IMR-90 (cell line): ENCODE results near the gene SP3. TPM values are rescaled to one million over a fixed set of nuclear protein-coding genes. Genes with fewer than 3 reads are reported as not detected.

ENCODE experiments used
- ATAC-seq: fragments of 200-7000 bp; cut with Tn5 transposase; 2 replicates; pipeline ENCODE4 v1.9.1; 2020; ENCODE audit warnings: low read depth, mild to moderate bottlenecking, moderate library complexity
- BruUV-seq: library from RNA; stranded (reverse); fragments of 400-500 nt; replicated peaks from 2 replicates; lab custom pipeline; 2021; lab: Mats Ljungman, UMichigan
- CTCF ChIA-PET: fragments of 300-600 bp; formaldehyde crosslinking; extraction: SDS; loops from one replicate; lab custom pipeline; 2021; ENCODE audit warnings: antibody characterized with exemption; lab: Yijun Ruan, JAX
- POLR2A ChIA-PET: fragments of 300-600 bp; sonication (Branson Sonifier 250); formaldehyde crosslinking; loops from one replicate; lab custom pipeline; 2022; ENCODE audit warnings: antibody characterized with exemption; ENCODE audit not compliant: unreplicated experiment; lab: Charles Lee
- DNase-seq: peaks from one replicate; pipeline ENCODE4 v3.0.0; 2013
- H2AFZ ChIP-seq: replicated peaks from 2 replicates; pipeline ENCODE3; 2013; ENCODE audit warnings: low read length, mild to moderate bottlenecking; ENCODE audit not compliant: poor library complexity
- H2AK5ac ChIP-seq: 2 replicates; pipeline ENCODE4 v1.6.1; 2013; ENCODE audit warnings: low read depth, low read length, inconsistent platforms
- H2AK9ac ChIP-seq: replicated peaks from 2 replicates; pipeline ENCODE3; 2013; ENCODE audit warnings: mild to moderate bottlenecking, low read depth, low read length, moderate library complexity; ENCODE audit not compliant: poor library complexity
- H2BK120ac ChIP-seq: 2 replicates; pipeline ENCODE4 v1.6.1; 2013; ENCODE audit warnings: low read depth, low read length, inconsistent platforms
- H2BK15ac ChIP-seq: 3 replicates; pipeline ENCODE4 v1.6.1; 2013; ENCODE audit warnings: low read depth, low read length, inconsistent platforms
- H2BK20ac ChIP-seq: 2 replicates; pipeline ENCODE4 v1.6.1; 2013; ENCODE audit warnings: low read depth, mild to moderate bottlenecking, inconsistent platforms, low read length, moderate library complexity
- H2BK5ac ChIP-seq: 2 replicates; pipeline ENCODE4 v1.6.1; 2013; ENCODE audit warnings: mild to moderate bottlenecking, low read depth, low read length, inconsistent platforms; ENCODE audit not compliant: poor library complexity, severe bottlenecking
- H3K14ac ChIP-seq: replicated peaks from 2 replicates; pipeline ENCODE4 v1.6.1; 2013; ENCODE audit warnings: low read depth, low read length, inconsistent platforms
- H3K18ac ChIP-seq: 2 replicates; pipeline ENCODE4 v1.6.1; 2013; ENCODE audit warnings: low read depth, low read length, control low read depth
- H3K23ac ChIP-seq: 2 replicates; pipeline ENCODE4 v1.6.1; 2013; ENCODE audit warnings: low read depth, low read length, inconsistent platforms
- H3K27ac ChIP-seq: 2 replicates; pipeline ENCODE4 v1.5.1; 2013; ENCODE audit warnings: mild to moderate bottlenecking, control low read depth, low read length; ENCODE audit not compliant: insufficient read depth
- H3K27me3 ChIP-seq: 2 replicates; pipeline ENCODE4 v1.6.1; 2013; ENCODE audit warnings: low read length; ENCODE audit not compliant: control insufficient read depth, insufficient read depth
- H3K36me3 ChIP-seq: 2 replicates; pipeline ENCODE4 v1.6.1; 2013; ENCODE audit warnings: low read length, mixed read lengths; ENCODE audit not compliant: control insufficient read depth, insufficient read depth
- H3K4ac ChIP-seq: 2 replicates; pipeline ENCODE4 v1.6.1; 2013; ENCODE audit warnings: low read depth, low read length, inconsistent platforms
- H3K4me1 ChIP-seq: 2 replicates; pipeline ENCODE4 v1.6.1; 2013; ENCODE audit warnings: low read length, mixed read lengths; ENCODE audit not compliant: control insufficient read depth, insufficient read depth
- H3K4me2 ChIP-seq: 2 replicates; pipeline ENCODE4 v1.6.1; 2013; ENCODE audit warnings: low read depth, mild to moderate bottlenecking, control low read depth, low read length, moderate library complexity
- H3K4me3 ChIP-seq: 2 replicates; pipeline ENCODE4 v1.5.1; 2013; ENCODE audit warnings: low read depth, mild to moderate bottlenecking, control low read depth, low read length, moderate library complexity; ENCODE audit not compliant: insufficient read depth
- H3K56ac ChIP-seq: 2 replicates; pipeline ENCODE4 v1.6.1; 2013; ENCODE audit warnings: low read length, inconsistent platforms; ENCODE audit not compliant: insufficient read depth; ENCODE audit errors: extremely low read depth
- H3K79me1 ChIP-seq, 2 experiments: 2 replicates each; pipeline ENCODE4 v1.6.1; 2013; ENCODE audit warnings: low read length in 2 of 2, inconsistent platforms in 1 of 2, low read depth in 1 of 2
- H3K9ac ChIP-seq: 2 replicates; pipeline ENCODE4 v1.6.1; 2013; ENCODE audit warnings: low read depth, low read length, control low read depth
- H3K9me1 ChIP-seq: 2 replicates; pipeline ENCODE4 v1.6.1; 2013; ENCODE audit warnings: low read length, inconsistent platforms; ENCODE audit not compliant: insufficient read depth
- H3K9me3 ChIP-seq: 2 replicates; pipeline ENCODE4 v1.6.1; 2013; ENCODE audit warnings: low read length; ENCODE audit not compliant: control insufficient read depth, insufficient read depth
- H4K20me1 ChIP-seq: 2 replicates; pipeline ENCODE4 v1.6.1; 2013; ENCODE audit warnings: low read length, inconsistent platforms; ENCODE audit not compliant: insufficient read depth
- H4K5ac ChIP-seq: 2 replicates; pipeline ENCODE4 v1.6.1; 2013; ENCODE audit warnings: mild to moderate bottlenecking, low read depth, low read length, control low read depth
- H4K8ac ChIP-seq, 2 experiments: 2 replicates each; pipeline ENCODE4 v1.6.1; 2013; ENCODE audit warnings: low read depth in 2 of 2, low read length in 2 of 2, control low read depth in 1 of 2, inconsistent platforms in 1 of 2
- H4K91ac ChIP-seq: 2 replicates; pipeline ENCODE4 v1.6.1; 2013; ENCODE audit warnings: low read depth, low read length, inconsistent platforms; ENCODE audit not compliant: insufficient read depth
- CTCF ChIP-seq: conservative IDR thresholded peaks from 2 replicates; pipeline ENCODE4 v1.5.1; 2012; ENCODE audit warnings: mild to moderate bottlenecking, low read depth, low read length, improper control_type of control experiment
- FOS ChIP-seq: fragments of 150-350 bp; IDR thresholded peaks from 2 replicates; pipeline ENCODE4 v1.6.1; 2016; ENCODE audit warnings: low read depth, low read length
- MAFK ChIP-seq: IDR thresholded peaks from 2 replicates; pipeline ENCODE4 v1.6.1; 2012; ENCODE audit warnings: low read depth, low read length, improper control_type of control experiment
- POLR2A ChIP-seq: IDR thresholded peaks from 2 replicates; pipeline ENCODE4 v1.6.1; 2012; ENCODE audit warnings: mild to moderate bottlenecking, low read depth, low read length
- RFX5 ChIP-seq: IDR thresholded peaks from 2 replicates; pipeline ENCODE4 v1.8.0; 2012; ENCODE audit warnings: low read depth, mild to moderate bottlenecking, low read length, moderate library complexity
- SMC3 ChIP-seq: fragments of 150-350 bp; IDR thresholded peaks from 2 replicates; pipeline ENCODE4 v1.6.1; 2016; ENCODE audit warnings: low read depth, mild to moderate bottlenecking, antibody characterized with exemption, low read length, moderate library complexity
- USF2 ChIP-seq: fragments of 150-350 bp; IDR thresholded peaks from 2 replicates; pipeline ENCODE4 v1.6.1; 2017; ENCODE audit warnings: mild to moderate bottlenecking, antibody characterized with exemption, low read length, low read depth
- WGBS, 2 experiments: methylation state at CpG; one replicate each; pipeline versions ENCODE4 v1.1.5 to v1.1.7; 2013; ENCODE audit warnings: missing lambda C conversion rate in 2 of 2; ENCODE audit not compliant: insufficient read length in 1 of 2; ENCODE audit errors: extremely low coverage in 2 of 2; 5-methylcytosine and 5-hydroxymethylcytosine counted together
- dilution Hi-C: fragments of 300-500 bp; cut with HindIII; formaldehyde crosslinking; loops from one replicate; pipeline ENCODE4 v1.14.3; 2018; ENCODE audit warnings: low sequenced_read_pairs; ENCODE audit not compliant: unreplicated experiment
- in situ Hi-C: fragments of 300-500 bp; cut with MboI; formaldehyde crosslinking; loops from 3 replicates; pipeline ENCODE4 v1.14.3; 2019; ENCODE audit warnings: low sequenced_read_pairs, inconsistent platforms, mixed read lengths
- intact Hi-C: fragments of 100-400 bp; cut with micrococcal nuclease; formaldehyde crosslinking; loops from 2 replicates; pipeline ENCODE4 v1.10.0; 2022
- polyA plus RNA-seq, 3 experiments: library from polyadenylated mRNA; depleted of rRNA; stranded (reverse); fragments of >200 nt; gene quantifications; 2 replicates each; pipeline ENCODE4 v1.2.3, GENCODE V29; 2012; ENCODE audit warnings: low replicate concordance in 1 of 3
- total RNA-seq: library from RNA; depleted of rRNA; stranded (reverse); fragments of >200 nt; gene quantifications from 2 replicates; pipeline ENCODE4 v1.2.3, GENCODE V29; 2012

The SP3 gene
- total and polyA plus RNA-seq, 2 of the 4 experiments (the other 2 are of a cell fraction): 26.7 to 136 TPM

GRCh38 chr2:173959909-173960308 is 5.3 kb downstream of the SP3 start:
- H3K27me3 ChIP-seq: no peaks in the 10 kb centered on the region
- H4K20me1 ChIP-seq: peaks cover 52% of the 10 kb centered on the region
- ChIA-PET CTCF (no interaction called here), POLR2A (no interaction called here)
- H2BK15ac ChIP-seq: no peak overlapping the region
- H3K36me3 ChIP-seq: peaks cover 13% of the 10 kb centered on the region
- no peak overlapping the region for H3K4ac ChIP-seq
- H3K4me3 ChIP-seq: no peak overlapping the region
- intact Hi-C loops: loop anchor here (5.0 to 10.0 kb wide), 2 partner anchors 285 to 388 kb away; partner anchors contain the start of gene OLA1
- WGBS, 2 experiments: no CpG with 5 or more reads among the region's 7 CpGs
- H2AK5ac ChIP-seq: no peak overlapping the region
- H3K9ac ChIP-seq: no peak overlapping the region
- no peak overlapping the region for H3K4me2 ChIP-seq
- H2AFZ ChIP-seq: no peak overlapping the region
- no peak overlapping the region for H3K56ac ChIP-seq
- H2BK20ac ChIP-seq: no peak overlapping the region
- no peak overlapping the region for H2AK9ac ChIP-seq
- H3K23ac ChIP-seq: no peak overlapping the region
- H4K5ac ChIP-seq: no peak overlapping the region
- no peak overlapping the region for H3K18ac ChIP-seq
- no TSS peak for BruUV-seq
- in situ Hi-C loops: no loop called here
- no peak overlapping the region for H2BK120ac ChIP-seq
- H3K14ac ChIP-seq: no peak overlapping the region
- H3K9me1 ChIP-seq: no peaks in the 10 kb centered on the region
- no peak overlapping the region for H2BK5ac ChIP-seq
- H3K27ac ChIP-seq: no peak overlapping the region
- DNase-seq (no peak), ATAC-seq (no peak)
- H4K91ac ChIP-seq: no peak overlapping the region
- dilution Hi-C loops: no loop called here
- TF ChIP-seq CTCF: no peak
- no peak for TF ChIP-seq FOS
- TF ChIP-seq RFX5: no peak
- TF ChIP-seq SMC3: no peak
- TF ChIP-seq POLR2A: no peak
- TF ChIP-seq USF2: no peak
- no peak for TF ChIP-seq MAFK
- no peaks in the 10 kb centered on the region for H3K9me3 ChIP-seq
- peaks cover 7% of the 10 kb centered on the region for H3K4me1 ChIP-seq
- no peak overlapping the region for H4K8ac ChIP-seq
- H3K79me1 ChIP-seq: peaks cover 5 to 22% of the 10 kb centered on the region in 2 experiments
